GM18499 (cell line): ENCODE data around the gene NDUFA13.

ENCODE experiments used
- ATAC-seq: cut with Tn5 transposase; IDR thresholded peaks from one replicate; pipeline ENCODE4 v1.9.1; 2021; ENCODE audit warnings: moderate number of reproducible peaks; ENCODE audit not compliant: insufficient read depth, unreplicated experiment

Gene NDUFA13

GRCh38 chr19:19506592-19506991 lies 9.4 kb upstream of the NDUFA13 start:
- no peak for ATAC-seq

- no peak for ATAC-seq
Observed at GRCh38 chr19:19507354-19507753, 8.7 kb upstream of the NDUFA13 start.

- ATAC-seq, result no peak
Observed at GRCh38 chr19:19508217-19508616, 7.8 kb upstream of the NDUFA13 start.

- ATAC-seq, result no peak
Observed at GRCh38 chr19:19510432-19510831, 5.6 kb upstream of the NDUFA13 start.

GRCh38 chr19:19513682-19514081 lies 2.3 kb upstream of the NDUFA13 start:
- no peak for ATAC-seq

GRCh38 chr19:19514215-19514657 lies 1.8 kb upstream of the NDUFA13 start:
- ATAC-seq, result no peak

- no peak for ATAC-seq
Observed at GRCh38 chr19:19514881-19515641, 964 bp upstream of the NDUFA13 start, which contains the start of gene TSSK6. TSSK6 (minus strand) TSS chr19:19515548; CDS start chr19:19515427, 121 bp downstream.

GRCh38 chr19:19517235-19517619 lies 1.2 kb downstream of the NDUFA13 start:
- ATAC-seq, result no peak

- no peak for ATAC-seq
Observed at GRCh38 chr19:19520989-19521388, 5.0 kb downstream of the NDUFA13 start.

GRCh38 chr19:19523177-19523576 lies 7.2 kb downstream of the NDUFA13 start:
- ATAC-seq, result no peak

- ATAC-seq, result no peak
Observed at GRCh38 chr19:19524053-19524452, 8.0 kb downstream of the NDUFA13 start.

- ATAC-seq, result no peak
Observed at GRCh38 chr19:19525611-19526380, 9.8 kb downstream of the NDUFA13 start.

GRCh38 chr19:19526581-19527370 lies 10.8 kb downstream of the NDUFA13 start:
- ATAC-seq, result no peak

- ATAC-seq, result no peak
Observed at GRCh38 chr19:19527371-19527656, 11.3 kb downstream of the NDUFA13 start.

GRCh38 chr19:19527674-19528625 lies 11.9 kb downstream of the NDUFA13 start:
- no peak for ATAC-seq

GRCh38 chr19:19528721-19529490 lies 12.9 kb downstream of the NDUFA13 start, which contains the start of gene YJEFN3:
YJEFN3 (plus strand) TSS chr19:19528911; CDS start chr19:19528933, 22 bp downstream.
- no peak for ATAC-seq

GRCh38 chr19:19529783-19530422 lies 13.9 kb downstream of the NDUFA13 start:
- ATAC-seq, result no peak

GRCh38 chr19:19530423-19530804 lies 14.4 kb downstream of the NDUFA13 start:
- no peak for ATAC-seq

GRCh38 chr19:19530889-19531288 lies 14.9 kb downstream of the NDUFA13 start:
- ATAC-seq, result no peak
